ENCODE measurements around the gene ZNF609.

ZNF609 gene

GRCh38 chr15:64559243-64559642, 98.9 kb downstream of the ZNF609 start:
- Histone ChIP-seq H3K27me3 (ENCODE audit: insufficient read depth, poor library complexity, severe bottlenecking) (no peaks in the 10 kb centered on the region), H3K27ac (ENCODE audit: poor library complexity, severe bottlenecking) (no peak overlapping the region), H3K4me3 (ENCODE audit: severe bottlenecking) (no peak overlapping the region), H3K36me3 (ENCODE audit: low read depth) (peaks cover 7% of the 10 kb centered on the region; the same call in 1 of the 2 replicates), H3K9me3 (ENCODE audit: severe bottlenecking) (no peaks in the 10 kb centered on the region), H3K4me1 (ENCODE audit: insufficient read depth, poor library complexity, severe bottlenecking) (no peaks in the 10 kb centered on the region)
- TF ChIP-seq, protein P1, sequence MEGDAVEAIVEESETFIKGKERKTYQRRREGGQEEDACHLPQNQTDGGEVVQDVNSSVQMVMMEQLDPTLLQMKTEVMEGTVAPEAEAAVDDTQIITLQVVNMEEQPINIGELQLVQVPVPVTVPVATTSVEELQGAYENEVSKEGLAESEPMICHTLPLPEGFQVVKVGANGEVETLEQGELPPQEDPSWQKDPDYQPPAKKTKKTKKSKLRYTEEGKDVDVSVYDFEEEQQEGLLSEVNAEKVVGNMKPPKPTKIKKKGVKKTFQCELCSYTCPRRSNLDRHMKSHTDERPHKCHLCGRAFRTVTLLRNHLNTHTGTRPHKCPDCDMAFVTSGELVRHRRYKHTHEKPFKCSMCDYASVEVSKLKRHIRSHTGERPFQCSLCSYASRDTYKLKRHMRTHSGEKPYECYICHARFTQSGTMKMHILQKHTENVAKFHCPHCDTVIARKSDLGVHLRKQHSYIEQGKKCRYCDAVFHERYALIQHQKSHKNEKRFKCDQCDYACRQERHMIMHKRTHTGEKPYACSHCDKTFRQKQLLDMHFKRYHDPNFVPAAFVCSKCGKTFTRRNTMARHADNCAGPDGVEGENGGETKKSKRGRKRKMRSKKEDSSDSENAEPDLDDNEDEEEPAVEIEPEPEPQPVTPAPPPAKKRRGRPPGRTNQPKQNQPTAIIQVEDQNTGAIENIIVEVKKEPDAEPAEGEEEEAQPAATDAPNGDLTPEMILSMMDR (IDR thresholded peaks at IDR 0.05; ENCODE audit: poor library complexity, severe bottlenecking): no peak
- ATAC-seq (ENCODE audit: low read depth) (no peak), DNase-seq (ENCODE audit: low spot score) (no peak)

- no peak overlapping the region for H3K27ac ChIP-seq (ENCODE audit: poor library complexity, severe bottlenecking)
- no peaks in the 10 kb centered on the region for H3K27me3 ChIP-seq (ENCODE audit: insufficient read depth, poor library complexity, severe bottlenecking)
- TF ChIP-seq, protein P1 (IDR thresholded peaks at IDR 0.05; ENCODE audit: poor library complexity, severe bottlenecking): no peak
- peaks cover 7% of the 10 kb centered on the region; the same call in 1 of the 2 replicates for H3K36me3 ChIP-seq (ENCODE audit: low read depth)
- DNase-seq (ENCODE audit: low spot score) (no peak), ATAC-seq (ENCODE audit: low read depth) (no peak)
- H3K4me1 ChIP-seq (ENCODE audit: insufficient read depth, poor library complexity, severe bottlenecking): no peaks in the 10 kb centered on the region
- H3K4me3 ChIP-seq (ENCODE audit: severe bottlenecking): no peak overlapping the region
- H3K9me3 ChIP-seq (ENCODE audit: severe bottlenecking): no peaks in the 10 kb centered on the region
These were observed 100.1 kb downstream of the ZNF609 start for GRCh38 chr15:64560501-64560900.

- no peak overlapping the region for H3K4me3 ChIP-seq (ENCODE audit: severe bottlenecking)
- no peak for ATAC-seq (ENCODE audit: low read depth)
- H3K27me3 ChIP-seq (ENCODE audit: insufficient read depth, poor library complexity, severe bottlenecking): no peaks in the 10 kb centered on the region
- H3K4me1 ChIP-seq (ENCODE audit: insufficient read depth, poor library complexity, severe bottlenecking): no peaks in the 10 kb centered on the region
- H3K9me3 ChIP-seq (ENCODE audit: severe bottlenecking): no peaks in the 10 kb centered on the region
- TF ChIP-seq, protein P1 (IDR thresholded peaks at IDR 0.05; ENCODE audit: poor library complexity, severe bottlenecking): no peak
- H3K36me3 ChIP-seq (ENCODE audit: low read depth): peaks cover 7% of the 10 kb centered on the region; the same call in 1 of the 2 replicates
- no peak overlapping the region for H3K27ac ChIP-seq (ENCODE audit: poor library complexity, severe bottlenecking)
- DNase-seq (ENCODE audit: low spot score): no peak
These were observed 100.6 kb downstream of the ZNF609 start for GRCh38 chr15:64560998-64561397.

DNA sequence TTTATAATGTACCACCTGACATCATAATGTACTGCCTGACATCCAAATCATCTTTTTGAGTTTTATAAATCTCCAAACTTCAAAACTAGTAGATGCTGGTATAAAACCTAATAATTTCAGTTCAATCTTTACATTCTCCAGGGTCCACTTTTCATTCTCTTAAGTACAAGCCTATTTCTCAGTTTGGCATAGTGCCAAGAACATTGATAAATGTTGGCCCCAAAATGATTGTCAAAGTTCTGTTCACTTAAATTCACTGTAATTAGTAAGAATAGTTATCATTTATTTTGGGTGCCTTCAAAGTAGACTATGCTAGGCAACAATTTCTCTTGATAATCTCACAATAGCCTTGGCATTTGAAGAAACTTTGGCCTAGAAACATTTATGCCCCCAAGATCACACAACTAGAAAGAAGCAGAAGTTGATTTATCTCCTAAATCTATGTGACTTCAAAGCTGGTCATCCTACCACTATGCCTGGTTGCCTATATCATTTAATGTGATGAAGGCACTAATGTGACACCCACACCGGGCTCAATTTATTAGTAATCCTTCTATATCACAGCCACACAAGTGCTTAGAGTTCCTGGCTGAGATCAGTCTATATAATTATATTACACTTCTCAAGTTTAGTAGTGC, 101.7 kb downstream of the ZNF609 start:
- no peak for DNase-seq (ENCODE audit: low spot score)
- TF ChIP-seq, protein P1 (IDR thresholded peaks at IDR 0.05; ENCODE audit: poor library complexity, severe bottlenecking): no peak

GRCh38 chr15:64566102-64566501, 105.7 kb downstream of the ZNF609 start:
- H3K36me3 ChIP-seq (ENCODE audit: low read depth): peaks cover 7% of the 10 kb centered on the region; the same call in 1 of the 2 replicates

More for the DNA sequence above, 101.7 kb downstream of the ZNF609 start:
- no peaks in the 10 kb centered on the region for H3K27me3 ChIP-seq (ENCODE audit: insufficient read depth, poor library complexity, severe bottlenecking)
- ATAC-seq (ENCODE audit: low read depth): no peak
- H3K4me3 ChIP-seq (ENCODE audit: severe bottlenecking): no peak overlapping the region
- H3K4me1 ChIP-seq (ENCODE audit: insufficient read depth, poor library complexity, severe bottlenecking): peaks cover 3% of the 10 kb centered on the region
- H3K9me3 ChIP-seq (ENCODE audit: severe bottlenecking): no peaks in the 10 kb centered on the region
- H3K27ac ChIP-seq (ENCODE audit: poor library complexity, severe bottlenecking): no peak overlapping the region
- peaks cover 7% of the 10 kb centered on the region; the same call in 1 of the 2 replicates for H3K36me3 ChIP-seq (ENCODE audit: low read depth)

More at GRCh38 chr15:64566102-64566501, 105.7 kb downstream of the ZNF609 start:
- no peaks in the 10 kb centered on the region for H3K27me3 ChIP-seq (ENCODE audit: insufficient read depth, poor library complexity, severe bottlenecking)
- ATAC-seq (ENCODE audit: low read depth) (no peak), DNase-seq (ENCODE audit: low spot score) (no peak)
- H3K4me1 ChIP-seq (ENCODE audit: insufficient read depth, poor library complexity, severe bottlenecking): peaks cover 3% of the 10 kb centered on the region
- no peaks in the 10 kb centered on the region for H3K9me3 ChIP-seq (ENCODE audit: severe bottlenecking)
- H3K27ac ChIP-seq (ENCODE audit: poor library complexity, severe bottlenecking): no peak overlapping the region
- no peak overlapping the region for H3K4me3 ChIP-seq (ENCODE audit: severe bottlenecking)
- TF ChIP-seq, protein P1 (IDR thresholded peaks at IDR 0.05; ENCODE audit: poor library complexity, severe bottlenecking): no peak
